HepG2 (cell line): ENCODE results near the gene GRHPR. TPM values are rescaled to one million over a fixed set of nuclear protein-coding genes. Genes with fewer than 3 reads are reported as not detected.

ENCODE experiments used
- CENPX ChIP-seq: sonication (generic); formaldehyde crosslinking; IDR thresholded peaks from 2 replicates; pipeline ENCODE4 v1.9.0; 2021; ENCODE audit warnings: mild to moderate bottlenecking, missing genetic modification reagents, moderate library complexity
- DR1 ChIP-seq: sonication (generic); formaldehyde crosslinking; IDR thresholded peaks from 2 replicates; pipeline ENCODE4 v1.8.0; 2021; ENCODE audit warnings: mild to moderate bottlenecking, missing genetic modification reagents, inconsistent platforms
- GZF1 ChIP-seq: sonication (generic); formaldehyde crosslinking; IDR thresholded peaks from 2 replicates; pipeline ENCODE4 v1.5.1; 2020; ENCODE audit warnings: mild to moderate bottlenecking, missing genetic modification reagents
- NPAS2 ChIP-seq: sonication (generic); formaldehyde crosslinking; IDR thresholded peaks from 2 replicates; pipeline ENCODE4 v1.8.0; 2022; ENCODE audit warnings: mild to moderate bottlenecking, missing genetic modification reagents, borderline replicate concordance
- THAP11 ChIP-seq: IDR thresholded peaks from 2 replicates; pipeline ENCODE4 v1.6.1; 2016; ENCODE audit warnings: missing biosample characterization, missing genetic modification reagents
- THAP9 ChIP-seq: sonication (generic); formaldehyde crosslinking; IDR thresholded peaks from 2 replicates; pipeline ENCODE4; 2020; ENCODE audit warnings: missing genetic modification reagents, mild to moderate bottlenecking, borderline replicate concordance
- TMF1 ChIP-seq: sonication (generic); formaldehyde crosslinking; IDR thresholded peaks from 2 replicates; pipeline ENCODE4 v1.8.1; 2022; ENCODE audit warnings: low read depth, missing genetic modification reagents
- XBP1 ChIP-seq: sonication (generic); formaldehyde crosslinking; IDR thresholded peaks from 2 replicates; pipeline ENCODE4 v1.5.0; 2020; ENCODE audit warnings: missing genetic modification reagents
- ZNF652 ChIP-seq: IDR thresholded peaks from 2 replicates; pipeline ENCODE4 v1.6.1; 2016; ENCODE audit warnings: low read depth, borderline replicate concordance
- ZNF780A ChIP-seq: sonication (generic); formaldehyde crosslinking; IDR thresholded peaks from 2 replicates; pipeline ENCODE4 v1.8.0; 2022; ENCODE audit warnings: mild to moderate bottlenecking, missing genetic modification reagents, moderate library complexity
- ZNF788 ChIP-seq: sonication (generic); formaldehyde crosslinking; IDR thresholded peaks from 2 replicates; pipeline ENCODE4 v1.5.0; 2020; ENCODE audit warnings: mild to moderate bottlenecking, missing genetic modification reagents, borderline replicate concordance
- ZSCAN21 ChIP-seq: sonication (generic); formaldehyde crosslinking; IDR thresholded peaks from 2 replicates; pipeline ENCODE4 v1.8.0; 2022; ENCODE audit warnings: mild to moderate bottlenecking, missing genetic modification reagents, moderate library complexity, borderline replicate concordance
- ZSCAN30 ChIP-seq: sonication (generic); formaldehyde crosslinking; IDR thresholded peaks from 2 replicates; pipeline ENCODE4 v1.5.0; 2020; ENCODE audit warnings: mild to moderate bottlenecking, missing genetic modification reagents
- polyA plus RNA-seq, 8 experiments: library from polyadenylated mRNA; depleted of rRNA in 3 of 8; stranded (reverse) in 7 of 8; unstranded in 1 of 8; fragments of >200 nt; fragmentation: Illumina TruSeq in 4 of 8; extraction: Trizol in 4 of 8; gene quantifications; 2 replicates each; pipeline versions ENCODE4 v1.2.1 to v1.2.3, GENCODE V29; 2011 to 2016; ENCODE audit warnings: low read depth in 4 of 8, missing spikeins in 1 of 8, mixed read lengths in 1 of 8; ENCODE audit not compliant: insufficient read depth in 1 of 8
- total RNA-seq, 5 experiments: library from RNA; depleted of rRNA; stranded (reverse); fragments of >200 nt; fragmentation: Illumina TruSeq; extraction: Trizol; gene quantifications; 2 replicates each; pipeline ENCODE4 v1.2.3, GENCODE V29; 2016; ENCODE audit warnings: low read depth in 1 of 5
- TF ChIP-seq, protein P1 (sequence below): sonication (generic); formaldehyde crosslinking; conservative IDR thresholded peaks from 2 replicates; pipeline ENCODE4 v1.4.0; 2020; ENCODE audit warnings: mild to moderate bottlenecking, missing genetic modification reagents, moderate library complexity
- TF ChIP-seq, protein P2 (sequence below): sonication (generic); formaldehyde crosslinking; IDR thresholded peaks from 2 replicates; pipeline ENCODE4 v1.4.0; 2020; ENCODE audit warnings: missing genetic modification reagents, borderline replicate concordance
- TF ChIP-seq, protein P3 (sequence below), 2 experiments: sonication (generic) in 1 of 2; formaldehyde crosslinking in 1 of 2; IDR thresholded peaks; 2 replicates each; pipeline versions ENCODE4 v1.4.0 to v1.6.1; 2016 to 2020; ENCODE audit warnings: borderline replicate concordance in 1 of 2, low read depth in 1 of 2, mild to moderate bottlenecking in 1 of 2, missing genetic modification reagents in 1 of 2

Gene GRHPR
- total and polyA plus RNA-seq, 2 of the 13 experiments (the other 11 are each of a cell fraction or from before 2014, with no cell fraction given), result 113 to 115 TPM

DNA sequence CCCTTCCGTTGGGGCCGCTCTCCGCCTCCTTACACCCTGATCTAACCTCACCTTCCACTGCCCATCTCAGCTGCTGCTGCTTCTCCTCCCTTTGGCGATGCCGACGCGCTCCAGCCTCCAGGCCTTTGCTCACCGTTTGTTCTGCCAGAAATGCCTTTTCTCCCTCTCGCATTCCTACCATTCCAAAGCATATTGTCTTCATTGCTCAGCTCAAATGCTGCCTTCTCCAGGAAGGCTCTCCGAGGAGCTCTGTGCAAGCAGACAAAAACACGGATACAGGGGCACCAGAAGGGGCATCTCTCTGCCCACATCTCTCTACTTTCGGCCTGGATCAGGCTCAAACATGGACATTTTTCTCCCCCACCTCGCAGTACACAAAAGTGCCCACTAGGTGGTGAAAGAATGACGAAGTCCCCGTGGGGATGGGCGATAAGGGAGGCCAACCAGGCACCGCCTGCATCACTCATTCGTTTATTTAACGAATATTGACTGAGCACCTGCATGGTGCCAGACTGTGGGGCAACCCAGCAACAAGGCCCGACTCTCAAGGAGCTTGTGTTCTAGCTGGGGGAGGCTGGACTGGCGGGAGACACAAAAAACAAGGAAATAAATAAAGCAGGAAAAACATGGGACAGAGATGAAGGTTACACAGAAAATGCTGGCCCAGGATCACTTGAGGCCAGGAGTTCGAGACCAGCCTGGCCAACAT lies 7.3 kb upstream of the GRHPR start (continued):
- TF ChIP-seq TMF1 (CRISPR knock-in tag), result no peak
- no peak for TF ChIP-seq XBP1
- peak; percentile 36; the same call in 1 of the 2 replicates for TF ChIP-seq THAP11 (CRISPR knock-in tag)
- no peak for TF ChIP-seq NPAS2 (CRISPR knock-in tag)
- TF ChIP-seq CENPX (CRISPR knock-in tag), result no peak
- no peak for TF ChIP-seq GZF1 (CRISPR knock-in tag)
- TF ChIP-seq THAP9 (CRISPR knock-in tag), result no peak; the same call in 1 of the 2 replicates
- TF ChIP-seq, protein P1, sequence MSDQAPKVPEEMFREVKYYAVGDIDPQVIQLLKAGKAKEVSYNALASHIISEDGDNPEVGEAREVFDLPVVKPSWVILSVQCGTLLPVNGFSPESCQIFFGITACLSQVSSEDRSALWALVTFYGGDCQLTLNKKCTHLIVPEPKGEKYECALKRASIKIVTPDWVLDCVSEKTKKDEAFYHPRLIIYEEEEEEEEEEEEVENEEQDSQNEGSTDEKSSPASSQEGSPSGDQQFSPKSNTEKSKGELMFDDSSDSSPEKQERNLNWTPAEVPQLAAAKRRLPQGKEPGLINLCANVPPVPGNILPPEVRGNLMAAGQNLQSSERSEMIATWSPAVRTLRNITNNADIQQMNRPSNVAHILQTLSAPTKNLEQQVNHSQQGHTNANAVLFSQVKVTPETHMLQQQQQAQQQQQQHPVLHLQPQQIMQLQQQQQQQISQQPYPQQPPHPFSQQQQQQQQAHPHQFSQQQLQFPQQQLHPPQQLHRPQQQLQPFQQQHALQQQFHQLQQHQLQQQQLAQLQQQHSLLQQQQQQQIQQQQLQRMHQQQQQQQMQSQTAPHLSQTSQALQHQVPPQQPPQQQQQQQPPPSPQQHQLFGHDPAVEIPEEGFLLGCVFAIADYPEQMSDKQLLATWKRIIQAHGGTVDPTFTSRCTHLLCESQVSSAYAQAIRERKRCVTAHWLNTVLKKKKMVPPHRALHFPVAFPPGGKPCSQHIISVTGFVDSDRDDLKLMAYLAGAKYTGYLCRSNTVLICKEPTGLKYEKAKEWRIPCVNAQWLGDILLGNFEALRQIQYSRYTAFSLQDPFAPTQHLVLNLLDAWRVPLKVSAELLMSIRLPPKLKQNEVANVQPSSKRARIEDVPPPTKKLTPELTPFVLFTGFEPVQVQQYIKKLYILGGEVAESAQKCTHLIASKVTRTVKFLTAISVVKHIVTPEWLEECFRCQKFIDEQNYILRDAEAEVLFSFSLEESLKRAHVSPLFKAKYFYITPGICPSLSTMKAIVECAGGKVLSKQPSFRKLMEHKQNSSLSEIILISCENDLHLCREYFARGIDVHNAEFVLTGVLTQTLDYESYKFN (CRISPR knock-in tag), result no peak
- peak; percentile 81 for TF ChIP-seq ZSCAN21 (CRISPR knock-in tag)
- TF ChIP-seq ZNF788 (CRISPR knock-in tag), result no peak
- TF ChIP-seq, protein P2, sequence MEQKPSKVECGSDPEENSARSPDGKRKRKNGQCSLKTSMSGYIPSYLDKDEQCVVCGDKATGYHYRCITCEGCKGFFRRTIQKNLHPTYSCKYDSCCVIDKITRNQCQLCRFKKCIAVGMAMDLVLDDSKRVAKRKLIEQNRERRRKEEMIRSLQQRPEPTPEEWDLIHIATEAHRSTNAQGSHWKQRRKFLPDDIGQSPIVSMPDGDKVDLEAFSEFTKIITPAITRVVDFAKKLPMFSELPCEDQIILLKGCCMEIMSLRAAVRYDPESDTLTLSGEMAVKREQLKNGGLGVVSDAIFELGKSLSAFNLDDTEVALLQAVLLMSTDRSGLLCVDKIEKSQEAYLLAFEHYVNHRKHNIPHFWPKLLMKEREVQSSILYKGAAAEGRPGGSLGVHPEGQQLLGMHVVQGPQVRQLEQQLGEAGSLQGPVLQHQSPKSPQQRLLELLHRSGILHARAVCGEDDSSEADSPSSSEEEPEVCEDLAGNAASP (CRISPR knock-in tag), result peak; percentile 41; the same call in 1 of the 2 replicates
- TF ChIP-seq ZSCAN30 (CRISPR knock-in tag), result no peak
- TF ChIP-seq DR1 (CRISPR knock-in tag), result no peak; the same call in 1 of the 2 replicates
- TF ChIP-seq ZNF652 (CRISPR knock-in tag), result no peak
- TF ChIP-seq, protein P3, sequence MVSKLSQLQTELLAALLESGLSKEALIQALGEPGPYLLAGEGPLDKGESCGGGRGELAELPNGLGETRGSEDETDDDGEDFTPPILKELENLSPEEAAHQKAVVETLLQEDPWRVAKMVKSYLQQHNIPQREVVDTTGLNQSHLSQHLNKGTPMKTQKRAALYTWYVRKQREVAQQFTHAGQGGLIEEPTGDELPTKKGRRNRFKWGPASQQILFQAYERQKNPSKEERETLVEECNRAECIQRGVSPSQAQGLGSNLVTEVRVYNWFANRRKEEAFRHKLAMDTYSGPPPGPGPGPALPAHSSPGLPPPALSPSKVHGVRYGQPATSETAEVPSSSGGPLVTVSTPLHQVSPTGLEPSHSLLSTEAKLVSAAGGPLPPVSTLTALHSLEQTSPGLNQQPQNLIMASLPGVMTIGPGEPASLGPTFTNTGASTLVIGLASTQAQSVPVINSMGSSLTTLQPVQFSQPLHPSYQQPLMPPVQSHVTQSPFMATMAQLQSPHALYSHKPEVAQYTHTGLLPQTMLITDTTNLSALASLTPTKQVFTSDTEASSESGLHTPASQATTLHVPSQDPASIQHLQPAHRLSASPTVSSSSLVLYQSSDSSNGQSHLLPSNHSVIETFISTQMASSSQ (IDR thresholded peaks at IDR 0.05; ENCODE audit: low read depth), result no peak
- TF ChIP-seq, protein P3 (CRISPR knock-in tag; IDR thresholded peaks at IDR 0.05; ENCODE audit: borderline replicate concordance), result peak; percentile 46; the same call in 1 of the 2 replicates
- no peak for TF ChIP-seq ZNF780A (CRISPR knock-in tag)
